Lung (tissue), 12 donors: ENCODE data around the gene TMEM135. TPM values are rescaled to one million over a fixed set of nuclear protein-coding genes. Genes with fewer than 3 reads are reported as not detected.

ENCODE experiments used
- ATAC-seq: fragments of 200-7000 bp; cut with Tn5 transposase; one replicate; pipeline ENCODE4 v1.9.1; 2020; ENCODE audit warnings: moderate number of reproducible peaks; ENCODE audit not compliant: insufficient read depth, low FRiP score
- DNase-seq, 3 donors: peaks; one replicate each; pipeline ENCODE4 v3.0.0-alpha.2; 2013 to 2017
- H3K27ac ChIP-seq, 2 donors: one replicate each; pipeline ENCODE4 v1.5.1; 2013; ENCODE audit warnings: mild to moderate bottlenecking in 2 of 2, moderate library complexity in 2 of 2, control low read depth in 1 of 2, inconsistent platforms in 1 of 2, low read depth in 1 of 2, low read length in 1 of 2
- H3K27me3 ChIP-seq, 3 donors: one replicate each; pipeline ENCODE4 v1.5.1; 2013; ENCODE audit warnings: low read length in 2 of 3; ENCODE audit not compliant: control insufficient read depth in 3 of 3, insufficient read depth in 3 of 3
- H3K36me3 ChIP-seq, 4 donors: one replicate each; pipeline ENCODE4 v1.5.1; 2013; ENCODE audit warnings: low read length in 4 of 4, mild to moderate bottlenecking in 1 of 4, moderate library complexity in 1 of 4; ENCODE audit not compliant: control insufficient read depth in 4 of 4, insufficient read depth in 4 of 4
- H3K4me1 ChIP-seq, 5 donors: one replicate each; pipeline ENCODE4 v1.5.1; 2013; ENCODE audit warnings: low read length in 5 of 5, mild to moderate bottlenecking in 2 of 5, moderate library complexity in 1 of 5; ENCODE audit not compliant: control insufficient read depth in 5 of 5, insufficient read depth in 5 of 5
- H3K4me3 ChIP-seq: one replicate; pipeline ENCODE4 v1.5.1; 2013; ENCODE audit warnings: mild to moderate bottlenecking, control low read depth, moderate library complexity
- H3K9ac ChIP-seq, 2 donors: one replicate each; pipeline ENCODE4 v1.5.1; 2013; ENCODE audit warnings: low read length in 2 of 2, control low read depth in 1 of 2; ENCODE audit not compliant: insufficient read depth in 1 of 2
- H3K9me3 ChIP-seq, 4 donors: one replicate each; pipeline ENCODE4 v1.5.1; 2013; ENCODE audit warnings: low read length in 3 of 4, mild to moderate bottlenecking in 1 of 4, moderate library complexity in 1 of 4; ENCODE audit not compliant: control insufficient read depth in 4 of 4, insufficient read depth in 3 of 4
- CTCF ChIP-seq: IDR thresholded peaks from 2 replicates; pipeline ENCODE4 v1.5.1; 2012; ENCODE audit warnings: mild to moderate bottlenecking; ENCODE audit errors: control extremely low read depth, extremely low read depth
- WGBS, 2 donors: extraction: QIAGEN DNeasy Blood & Tissue Kit; methylation state at CpG; one replicate each; pipeline ENCODE4 v1.1.7; 2013; 5-methylcytosine and 5-hydroxymethylcytosine counted together
- polyA plus RNA-seq, 2 donors: library from polyadenylated mRNA; stranded (reverse); fragments of 200-250 nt; gene quantifications; one replicate each; pipeline ENCODE4 v1.2.1, GENCODE V29; 2013
- total RNA-seq, 2 donors: library from RNA; depleted of rRNA in 1 of 2; stranded (reverse); fragments of >200 nt in 1 of 2; gene quantifications; one replicate each; pipeline ENCODE4 v1.2.1, GENCODE V29; 2014 to 2021
- donor health status: control.
- donor health status: control.
- donor health status: Bipolar disorder and iron deficiency.
- donor health status: healthy.
- donor health status: DM: yes; HTN: yes; CAD: no.

The TMEM135 gene
- total and polyA plus RNA-seq, 4 donors, result 5.9 to 42.0 (median 11.5) TPM

GRCh38 chr11:87224486-87224885 is 186.8 kb downstream of the TMEM135 start:
- ATAC-seq (no peak), DNase-seq (no peak)
- Histone ChIP-seq H3K36me3 (no peaks in the 10 kb centered on the region), H3K4me1 (peaks cover 0 to 3% (median 0%) of the 10 kb centered on the region in 5 donors), H3K9me3 (no peaks in the 10 kb centered on the region), H3K27ac (no peak overlapping the region), H3K4me3 (no peak overlapping the region), H3K27me3 (no peaks in the 10 kb centered on the region), H3K9ac (no peak overlapping the region)
- no peak for TF ChIP-seq CTCF
- WGBS, 2 donors, result 71 to 72% methylated on average over 1 of the region's 1 CpG

- no peak for TF ChIP-seq CTCF
- Histone ChIP-seq H3K27ac (no peak overlapping the region), H3K27me3 (no peaks in the 10 kb centered on the region), H3K9me3 (peaks cover 0 to 4% (median 2%) of the 10 kb centered on the region in 4 donors), H3K4me1 (peaks cover 0 to 3% (median 0%) of the 10 kb centered on the region in 5 donors), H3K4me3 (no peak overlapping the region), H3K9ac (no peak overlapping the region), H3K36me3 (no peaks in the 10 kb centered on the region)
- DNase-seq (no peak), ATAC-seq (no peak)
- 58 to 68% methylated on average over 2 of the region's 2 CpGs for WGBS, 2 donors
These were observed 191.1 kb downstream of the TMEM135 start for GRCh38 chr11:87228820-87229219.

GRCh38 chr11:87230995-87231394 is 193.3 kb downstream of the TMEM135 start:
- Histone ChIP-seq H3K36me3 (no peaks in the 10 kb centered on the region), H3K27ac (no peak overlapping the region), H3K9me3 (peaks cover 0 to 4% (median 2%) of the 10 kb centered on the region in 4 donors), H3K4me1 (no peaks in the 10 kb centered on the region), H3K27me3 (no peaks in the 10 kb centered on the region), H3K9ac (no peak overlapping the region), H3K4me3 (no peak overlapping the region)
- ATAC-seq (no peak), DNase-seq (no peak)
- TF ChIP-seq CTCF, result no peak
- 93 to 97% methylated on average over 2 of the region's 2 CpGs for WGBS, 2 donors

- Histone ChIP-seq H3K27ac (no peak overlapping the region), H3K4me3 (no peak overlapping the region), H3K36me3 (no peaks in the 10 kb centered on the region), H3K27me3 (no peaks in the 10 kb centered on the region), H3K9ac (no peak overlapping the region), H3K4me1 (no peaks in the 10 kb centered on the region), H3K9me3 (peaks cover 0 to 4% (median 2%) of the 10 kb centered on the region in 4 donors)
- DNase-seq (no peak), ATAC-seq (no peak)
- no peak for TF ChIP-seq CTCF
- 92 to 94% methylated on average over 1 of the region's 1 CpG for WGBS, 2 donors
These were observed 194.6 kb downstream of the TMEM135 start for GRCh38 chr11:87232320-87232719.
